HG03558 (cell line): ENCODE measurements around the gene FSIP1.

Experiments
- ATAC-seq: cut with Tn5 transposase; IDR thresholded peaks from one replicate; pipeline ENCODE4 v1.9.1; 2021; ENCODE audit warnings: moderate number of reproducible peaks; ENCODE audit not compliant: unreplicated experiment; ENCODE audit errors: extremely low read depth

Gene FSIP1

GRCh38 chr15:39578851-39579486 lies 203.7 kb downstream of the FSIP1 start:
- ATAC-seq: no peak

- no peak for ATAC-seq
Measured at GRCh38 chr15:39575180-39575579, 207.5 kb downstream of the FSIP1 start.

GRCh38 chr15:39574427-39574826 lies 208.2 kb downstream of the FSIP1 start:
- no peak for ATAC-seq

- no peak for ATAC-seq
Measured at GRCh38 chr15:39573844-39574243, 208.8 kb downstream of the FSIP1 start.

GRCh38 chr15:39573287-39573686 lies 209.4 kb downstream of the FSIP1 start:
- no peak for ATAC-seq

GRCh38 chr15:39565851-39566250 lies 216.8 kb downstream of the FSIP1 start:
- ATAC-seq: no peak

GRCh38 chr15:39564972-39565665 lies 217.5 kb downstream of the FSIP1 start:
- no peak for ATAC-seq

- no peak for ATAC-seq
Measured at GRCh38 chr15:39558421-39558820, 224.2 kb downstream of the FSIP1 start.

- ATAC-seq: no peak
Measured at GRCh38 chr15:39556461-39556860, 226.2 kb downstream of the FSIP1 start.

GRCh38 chr15:39555885-39556284 lies 226.8 kb downstream of the FSIP1 start:
- no peak for ATAC-seq

- no peak for ATAC-seq
Measured at GRCh38 chr15:39554746-39555387, 227.8 kb downstream of the FSIP1 start.

GRCh38 chr15:39553947-39554693 lies 228.5 kb downstream of the FSIP1 start:
- no peak for ATAC-seq

GRCh38 chr15:39552556-39552955 lies 230.1 kb downstream of the FSIP1 start:
- no peak for ATAC-seq

GRCh38 chr15:39551476-39551875 lies 231.2 kb downstream of the FSIP1 start:
- no peak for ATAC-seq
